ENCODE data around the gene PCDHGA12.
"Not testable (repeated sequence)": the region's sequence is repeated elsewhere in the genome, so short reads cannot be mapped to it uniquely, and the experiment has no call there.

The PCDHGA12 gene

DNA sequence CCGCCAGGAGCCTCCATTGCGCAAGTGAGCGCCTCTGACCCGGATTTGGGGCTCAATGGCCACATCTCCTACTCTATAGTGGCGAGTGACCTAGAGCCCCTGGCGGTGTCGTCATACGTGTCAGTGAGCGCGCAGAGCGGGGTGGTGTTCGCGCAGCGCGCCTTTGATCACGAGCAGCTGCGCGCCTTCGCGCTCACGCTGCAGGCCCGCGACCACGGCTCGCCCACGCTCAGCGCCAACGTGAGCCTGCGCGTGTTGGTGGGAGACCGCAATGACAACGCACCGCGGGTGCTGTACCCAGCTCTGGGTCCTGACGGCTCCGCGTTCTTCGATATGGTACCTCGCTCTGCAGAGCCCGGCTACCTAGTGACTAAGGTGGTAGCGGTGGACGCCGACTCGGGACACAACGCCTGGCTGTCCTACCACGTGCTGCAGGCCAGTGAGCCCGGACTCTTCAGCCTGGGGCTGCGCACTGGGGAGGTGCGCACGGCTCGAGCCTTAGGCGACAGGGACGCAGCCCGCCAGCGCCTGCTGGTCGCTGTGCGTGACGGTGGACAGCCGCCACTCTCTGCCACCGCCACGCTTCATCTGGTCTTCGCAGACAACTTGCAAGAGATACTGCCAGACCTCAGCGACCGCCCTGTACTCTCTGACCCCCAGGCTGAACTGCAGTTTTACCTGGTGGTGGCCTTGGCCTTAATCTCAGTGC is 20.6 kb upstream of the PCDHGA12 start:
- DNase-seq: no peak

DNA sequence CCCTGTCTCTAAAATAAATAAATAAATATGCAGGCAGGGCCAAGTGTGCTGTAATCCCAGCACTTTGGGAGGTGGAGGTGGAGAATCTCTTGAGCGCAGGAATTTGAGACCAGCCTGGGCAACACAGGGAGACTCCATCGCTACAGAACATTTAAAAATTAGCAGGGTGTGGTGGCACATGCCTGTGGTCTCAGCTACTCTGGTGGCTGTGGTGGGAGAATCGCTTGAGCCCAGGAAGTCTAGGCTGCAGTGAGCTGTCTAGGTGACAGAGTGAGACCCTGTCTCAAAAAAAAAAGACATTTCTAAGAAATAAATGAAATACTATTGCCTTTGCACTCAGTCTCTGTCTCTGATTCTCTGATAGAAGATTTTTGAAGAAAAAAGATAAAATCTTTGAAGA is 18.7 kb upstream of the PCDHGA12 start:
- DNase-seq: no peak

- no peak for DNase-seq
Observed at GRCh38 chr5:141412854-141413539, 17.3 kb upstream of the PCDHGA12 start, which contains the start of gene PCDHGA10. PCDHGA10 (plus strand) TSS chr5:141412987; CDS start chr5:141413176, 189 bp downstream.

DNA sequence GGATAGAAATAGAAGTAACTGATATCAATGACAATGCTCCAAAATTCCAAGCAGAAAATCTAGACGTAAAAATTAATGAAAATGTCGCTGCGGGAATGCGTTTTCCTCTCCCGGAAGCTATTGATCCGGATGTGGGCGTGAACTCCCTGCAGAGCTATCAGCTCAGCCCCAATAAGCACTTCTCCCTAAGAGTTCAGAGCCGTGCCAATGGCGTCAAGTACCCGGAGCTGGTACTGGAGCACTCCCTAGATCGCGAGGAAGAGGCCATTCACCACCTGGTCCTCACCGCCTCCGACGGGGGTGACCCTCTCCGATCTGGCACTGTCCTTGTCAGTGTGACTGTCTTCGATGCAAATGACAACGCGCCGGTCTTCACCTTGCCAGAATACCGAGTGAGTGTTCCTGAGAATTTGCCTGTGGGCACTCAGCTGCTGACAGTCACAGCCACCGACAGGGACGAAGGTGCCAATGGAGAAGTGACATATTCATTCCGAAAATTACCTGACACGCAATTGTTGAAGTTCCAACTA is 16.7 kb upstream of the PCDHGA12 start:
- DNase-seq: no peak

DNA sequence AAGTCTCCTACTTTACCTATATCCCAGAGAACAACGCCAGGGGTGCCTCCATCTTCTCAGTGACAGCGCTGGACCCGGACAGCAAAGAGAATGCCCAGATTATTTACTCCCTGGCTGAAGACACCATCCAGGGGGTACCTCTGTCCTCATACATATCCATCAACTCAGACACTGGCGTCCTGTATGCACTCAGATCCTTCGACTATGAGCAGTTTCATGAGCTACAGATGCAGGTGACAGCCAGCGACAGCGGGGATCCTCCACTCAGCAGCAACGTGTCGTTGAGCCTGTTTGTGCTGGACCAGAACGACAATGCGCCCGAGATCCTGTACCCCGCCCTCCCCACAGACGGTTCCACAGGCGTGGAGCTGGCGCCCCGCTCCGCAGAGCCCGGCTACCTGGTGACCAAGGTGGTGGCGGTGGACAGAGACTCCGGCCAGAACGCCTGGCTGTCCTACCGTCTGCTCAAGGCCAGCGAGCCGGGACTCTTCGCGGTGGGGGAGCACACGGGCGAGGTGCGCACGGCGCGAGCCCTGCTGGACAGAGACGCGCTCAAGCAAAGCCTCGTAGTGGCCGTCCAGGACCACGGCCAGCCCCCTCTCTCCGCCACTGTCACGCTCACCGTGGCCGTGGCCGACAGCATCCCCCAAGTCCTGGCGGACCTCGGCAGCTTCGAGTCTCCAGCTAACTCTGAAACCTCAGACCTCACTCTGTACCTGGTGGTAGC is 15.6 kb upstream of the PCDHGA12 start:
- not testable (repeated sequence) for DNase-seq

- DNase-seq: not testable (repeated sequence)
Observed at GRCh38 chr5:141415275-141415618, 15.1 kb upstream of the PCDHGA12 start.

- DNase-seq: peak; percentile 59
Observed at GRCh38 chr5:141417494-141418172, 12.7 kb upstream of the PCDHGA12 start, which contains the start of gene PCDHGB7. PCDHGB7 (plus strand) TSS chr5:141417677; CDS start chr5:141417860, 183 bp downstream.

DNA sequence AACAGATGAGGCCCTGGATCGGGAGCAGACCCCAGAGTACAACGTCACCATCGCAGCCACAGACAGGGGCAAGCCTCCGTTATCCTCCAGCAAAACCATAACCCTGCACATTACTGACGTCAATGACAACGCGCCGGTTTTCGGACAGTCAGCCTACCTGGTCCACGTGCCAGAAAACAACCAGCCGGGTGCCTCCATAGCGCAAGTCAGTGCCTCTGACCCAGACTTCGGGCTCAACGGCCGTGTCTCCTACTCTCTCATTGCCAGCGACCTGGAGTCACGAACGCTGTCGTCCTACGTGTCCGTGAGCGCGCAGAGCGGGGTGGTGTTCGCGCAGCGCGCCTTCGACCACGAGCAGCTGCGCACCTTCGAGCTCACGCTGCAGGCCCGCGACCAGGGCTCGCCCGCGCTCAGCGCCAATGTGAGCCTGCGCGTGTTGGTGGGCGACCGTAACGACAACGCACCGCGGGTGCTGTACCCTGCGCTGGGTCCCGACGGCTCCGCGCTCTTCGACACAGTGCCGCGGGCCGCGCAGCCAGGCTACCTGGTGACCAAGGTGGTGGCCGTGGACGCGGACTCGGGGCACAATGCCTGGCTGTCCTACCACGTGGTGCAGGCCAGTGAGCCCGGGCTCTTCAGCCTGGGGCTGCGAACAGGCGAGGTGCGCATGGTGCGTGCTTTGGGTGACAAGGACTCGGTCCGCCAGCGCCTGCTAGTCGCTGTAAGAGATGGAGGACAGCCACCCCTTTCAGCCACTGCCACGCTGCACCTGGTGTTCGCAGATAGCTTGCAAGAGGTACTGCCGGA is 11.0 kb upstream of the PCDHGA12 start:
- DNase-seq: no peak

DNA sequence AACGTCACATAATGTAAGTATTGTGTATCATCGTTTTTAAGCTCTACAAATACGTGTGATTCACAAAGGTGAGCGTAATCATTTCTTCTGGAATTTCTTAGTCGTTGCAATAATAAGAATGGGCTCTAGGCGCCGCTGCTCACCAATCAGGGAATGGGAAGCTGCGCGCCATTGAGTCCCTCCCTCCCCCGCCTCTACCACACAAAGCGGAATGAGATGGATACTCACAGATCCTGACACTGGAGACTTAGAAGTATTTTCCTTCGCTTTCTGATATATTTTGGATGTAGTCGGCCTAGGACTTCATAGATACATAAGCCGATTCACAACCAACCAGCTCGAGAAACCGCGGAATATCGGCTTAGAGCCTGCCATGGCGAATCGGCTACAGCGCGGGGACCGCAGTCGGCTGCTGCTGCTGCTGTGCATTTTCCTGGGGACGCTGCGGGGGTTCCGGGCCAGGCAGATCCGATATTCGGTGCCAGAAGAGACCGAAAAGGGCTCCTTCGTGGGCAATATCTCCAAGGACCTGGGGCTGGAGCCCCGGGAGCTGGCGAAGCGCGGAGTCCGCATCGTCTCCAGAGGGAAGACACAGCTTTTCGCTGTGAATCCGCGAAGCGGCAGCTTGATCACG is 9.3 kb upstream of the PCDHGA12 start, which contains the start of gene PCDHGA11:
Gene PCDHGA11, plus strand, starts transcription at position 197 of the 634 bp plus-strand sequence. Its CDS starts 177 bp downstream, at position 374.
- no peak for DNase-seq

GRCh38 chr5:141421489-141421855 is 8.8 kb upstream of the PCDHGA12 start:
- DNase-seq: no peak

GRCh38 chr5:141422742-141423291 is 7.5 kb upstream of the PCDHGA12 start:
- DNase-seq: no peak

GRCh38 chr5:141427783-141428426 is 2.4 kb upstream of the PCDHGA12 start:
- DNase-seq: no peak

DNA sequence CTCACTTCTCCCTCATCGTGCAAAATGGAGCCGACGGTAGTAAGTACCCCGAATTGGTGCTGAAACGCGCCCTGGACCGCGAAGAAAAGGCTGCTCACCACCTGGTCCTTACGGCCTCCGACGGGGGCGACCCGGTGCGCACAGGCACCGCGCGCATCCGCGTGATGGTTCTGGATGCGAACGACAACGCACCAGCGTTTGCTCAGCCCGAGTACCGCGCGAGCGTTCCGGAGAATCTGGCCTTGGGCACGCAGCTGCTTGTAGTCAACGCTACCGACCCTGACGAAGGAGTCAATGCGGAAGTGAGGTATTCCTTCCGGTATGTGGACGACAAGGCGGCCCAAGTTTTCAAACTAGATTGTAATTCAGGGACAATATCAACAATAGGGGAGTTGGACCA is 979 bp downstream of the PCDHGA12 start:
- no peak for DNase-seq

DNA sequence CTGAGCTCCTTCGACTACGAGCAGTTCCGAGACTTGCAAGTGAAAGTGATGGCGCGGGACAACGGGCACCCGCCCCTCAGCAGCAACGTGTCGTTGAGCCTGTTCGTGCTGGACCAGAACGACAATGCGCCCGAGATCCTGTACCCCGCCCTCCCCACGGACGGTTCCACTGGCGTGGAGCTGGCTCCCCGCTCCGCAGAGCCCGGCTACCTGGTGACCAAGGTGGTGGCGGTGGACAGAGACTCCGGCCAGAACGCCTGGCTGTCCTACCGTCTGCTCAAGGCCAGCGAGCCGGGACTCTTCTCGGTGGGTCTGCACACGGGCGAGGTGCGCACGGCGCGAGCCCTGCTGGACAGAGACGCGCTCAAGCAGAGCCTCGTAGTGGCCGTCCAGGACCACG is 2.0 kb downstream of the PCDHGA12 start:
- DNase-seq: not testable (repeated sequence)

DNA sequence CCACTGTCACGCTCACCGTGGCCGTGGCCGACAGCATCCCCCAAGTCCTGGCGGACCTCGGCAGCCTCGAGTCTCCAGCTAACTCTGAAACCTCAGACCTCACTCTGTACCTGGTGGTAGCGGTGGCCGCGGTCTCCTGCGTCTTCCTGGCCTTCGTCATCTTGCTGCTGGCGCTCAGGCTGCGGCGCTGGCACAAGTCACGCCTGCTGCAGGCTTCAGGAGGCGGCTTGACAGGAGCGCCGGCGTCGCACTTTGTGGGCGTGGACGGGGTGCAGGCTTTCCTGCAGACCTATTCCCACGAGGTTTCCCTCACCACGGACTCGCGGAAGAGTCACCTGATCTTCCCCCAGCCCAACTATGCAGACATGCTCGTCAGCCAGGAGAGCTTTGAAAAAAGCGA is 2.4 kb downstream of the PCDHGA12 start:
- DNase-seq: not testable (repeated sequence)

DNA sequence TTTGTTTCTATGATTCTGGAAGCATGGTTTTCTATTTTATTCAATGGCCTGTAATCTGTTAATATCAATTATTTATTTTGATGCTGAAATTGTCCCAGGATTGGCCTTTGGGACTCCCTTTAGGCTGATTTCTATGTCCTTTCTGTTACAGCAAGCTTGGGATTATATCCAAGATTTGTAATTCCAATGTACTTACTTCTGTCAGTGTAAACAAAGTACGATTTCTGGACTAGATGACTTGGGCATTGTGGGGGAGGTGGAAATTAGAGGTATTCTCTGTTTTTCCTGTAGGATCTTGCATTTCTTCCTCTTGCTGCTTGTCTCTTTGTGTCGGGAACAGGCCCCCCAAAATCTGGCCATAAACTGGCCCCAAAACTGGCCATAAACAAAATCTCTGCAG is 3.7 kb downstream of the PCDHGA12 start:
- DNase-seq: no peak

DNA sequence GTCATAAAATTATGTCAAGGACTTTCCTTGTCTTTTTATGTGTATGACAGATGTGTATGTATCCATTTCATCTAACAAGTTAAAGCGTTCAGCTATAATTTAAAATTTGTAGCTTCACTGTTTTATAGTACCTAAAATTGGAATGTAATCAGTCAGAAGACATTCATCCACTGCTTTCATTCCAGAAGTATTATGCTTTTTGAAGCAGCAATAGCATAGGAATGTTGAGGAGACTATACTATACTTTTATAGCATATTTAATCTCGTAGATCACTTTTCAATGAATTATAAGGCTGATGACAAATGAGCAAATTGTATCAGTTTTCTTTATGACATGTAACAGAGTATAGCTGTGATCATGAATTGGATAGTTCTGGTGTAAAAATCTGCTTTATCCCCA is 6.9 kb downstream of the PCDHGA12 start:
- DNase-seq: no peak

DNA sequence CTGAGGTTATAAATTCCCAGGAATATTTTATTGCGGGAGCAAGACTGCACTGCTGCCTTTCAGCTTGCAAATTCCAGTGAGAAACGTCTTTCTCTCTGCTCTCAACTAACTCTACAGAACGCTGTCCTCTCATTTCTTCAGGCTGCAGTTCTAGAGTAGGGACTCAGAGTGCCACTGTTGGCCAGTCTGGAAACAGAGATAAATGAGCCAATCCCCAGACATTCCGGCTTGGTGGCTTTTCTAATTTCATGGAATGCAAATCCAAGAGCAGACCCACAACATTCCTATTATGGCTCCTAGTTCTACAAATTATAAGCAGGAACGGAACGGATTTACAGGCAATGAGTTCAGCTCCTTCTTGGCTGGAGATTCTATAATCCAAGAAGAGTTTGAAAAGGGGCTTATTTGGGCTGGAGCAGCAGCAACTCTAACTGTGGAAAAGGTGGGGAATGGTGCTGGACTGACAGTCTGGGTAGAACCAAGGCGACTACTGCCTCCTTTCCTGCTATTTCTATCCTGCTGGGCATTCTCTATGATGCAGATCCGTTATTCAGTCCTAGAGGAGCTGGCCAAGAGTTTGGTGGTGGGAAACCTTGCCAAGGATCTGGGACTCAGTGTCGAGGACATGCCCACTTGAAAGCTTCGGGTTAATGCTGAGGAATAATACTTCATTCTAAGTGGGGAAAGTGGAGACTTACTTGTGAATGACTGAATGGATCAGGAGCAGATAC is 9.3 kb downstream of the PCDHGA12 start:
- no peak for DNase-seq

GRCh38 chr5:141440341-141440740 is 10.0 kb downstream of the PCDHGA12 start:
- no peak for DNase-seq
